Measurements from ENCODE around the gene NHP2.
"Not testable (repeated sequence)": the region's sequence is repeated elsewhere in the genome, so short reads cannot be mapped to it uniquely, and the experiment has no call there.

Gene NHP2

GRCh38 chr5:178153530-178154340 lies at the start of gene NHP2:
Gene NHP2, minus strand, starts transcription at chr5:178153885. Its CDS starts 68 bp downstream, at chr5:178153817.
- TF ChIP-seq, protein P1, sequence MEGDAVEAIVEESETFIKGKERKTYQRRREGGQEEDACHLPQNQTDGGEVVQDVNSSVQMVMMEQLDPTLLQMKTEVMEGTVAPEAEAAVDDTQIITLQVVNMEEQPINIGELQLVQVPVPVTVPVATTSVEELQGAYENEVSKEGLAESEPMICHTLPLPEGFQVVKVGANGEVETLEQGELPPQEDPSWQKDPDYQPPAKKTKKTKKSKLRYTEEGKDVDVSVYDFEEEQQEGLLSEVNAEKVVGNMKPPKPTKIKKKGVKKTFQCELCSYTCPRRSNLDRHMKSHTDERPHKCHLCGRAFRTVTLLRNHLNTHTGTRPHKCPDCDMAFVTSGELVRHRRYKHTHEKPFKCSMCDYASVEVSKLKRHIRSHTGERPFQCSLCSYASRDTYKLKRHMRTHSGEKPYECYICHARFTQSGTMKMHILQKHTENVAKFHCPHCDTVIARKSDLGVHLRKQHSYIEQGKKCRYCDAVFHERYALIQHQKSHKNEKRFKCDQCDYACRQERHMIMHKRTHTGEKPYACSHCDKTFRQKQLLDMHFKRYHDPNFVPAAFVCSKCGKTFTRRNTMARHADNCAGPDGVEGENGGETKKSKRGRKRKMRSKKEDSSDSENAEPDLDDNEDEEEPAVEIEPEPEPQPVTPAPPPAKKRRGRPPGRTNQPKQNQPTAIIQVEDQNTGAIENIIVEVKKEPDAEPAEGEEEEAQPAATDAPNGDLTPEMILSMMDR (IDR thresholded peaks at IDR 0.05; ENCODE audit: insufficient read depth, low read depth, low read length, missing control alignments): no peak
- peak; percentile 98 for DNase-seq (ENCODE audit: low read depth)
- H3K4me3 ChIP-seq (ENCODE audit: low read depth, low read length): peak within 1 kb of the TSS; percentile 86

- TF ChIP-seq, protein P1 (IDR thresholded peaks at IDR 0.05; ENCODE audit: insufficient read depth, low read depth, low read length, missing control alignments): no peak
- H3K4me3 ChIP-seq (ENCODE audit: low read depth, low read length): no peak overlapping the region
- no peak for DNase-seq (ENCODE audit: low read depth)
These were observed 48.9 kb upstream of the NHP2 start for GRCh38 chr5:178202541-178202940.

DNA sequence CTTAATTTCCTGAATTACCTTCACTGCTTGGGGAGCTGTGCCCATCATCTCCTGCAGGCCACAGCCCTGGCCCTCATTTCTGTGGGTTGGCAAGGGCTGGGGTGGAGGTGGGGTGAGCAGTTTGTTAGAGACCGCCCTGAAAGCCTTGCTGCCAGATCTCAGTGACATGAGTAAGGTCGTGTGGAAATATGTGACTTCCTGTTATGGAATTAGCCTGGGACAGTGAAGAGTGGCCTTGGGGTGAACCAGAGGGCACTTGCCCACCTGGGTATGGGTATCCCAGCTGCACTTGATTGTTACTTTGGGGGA lies 48.2 kb upstream of the NHP2 start:
- no peak overlapping the region for H3K4me3 ChIP-seq (ENCODE audit: low read depth, low read length)

GRCh38 chr5:178201221-178201926 lies 47.7 kb upstream of the NHP2 start:
- DNase-seq (ENCODE audit: low read depth): no peak
- TF ChIP-seq, protein P1 (IDR thresholded peaks at IDR 0.05; ENCODE audit: insufficient read depth, low read depth, low read length, missing control alignments): no peak

More for the DNA sequence above, 48.2 kb upstream of the NHP2 start:
- TF ChIP-seq, protein P1 (IDR thresholded peaks at IDR 0.05; ENCODE audit: insufficient read depth, low read depth, low read length, missing control alignments): no peak
- DNase-seq (ENCODE audit: low read depth): no peak

DNA sequence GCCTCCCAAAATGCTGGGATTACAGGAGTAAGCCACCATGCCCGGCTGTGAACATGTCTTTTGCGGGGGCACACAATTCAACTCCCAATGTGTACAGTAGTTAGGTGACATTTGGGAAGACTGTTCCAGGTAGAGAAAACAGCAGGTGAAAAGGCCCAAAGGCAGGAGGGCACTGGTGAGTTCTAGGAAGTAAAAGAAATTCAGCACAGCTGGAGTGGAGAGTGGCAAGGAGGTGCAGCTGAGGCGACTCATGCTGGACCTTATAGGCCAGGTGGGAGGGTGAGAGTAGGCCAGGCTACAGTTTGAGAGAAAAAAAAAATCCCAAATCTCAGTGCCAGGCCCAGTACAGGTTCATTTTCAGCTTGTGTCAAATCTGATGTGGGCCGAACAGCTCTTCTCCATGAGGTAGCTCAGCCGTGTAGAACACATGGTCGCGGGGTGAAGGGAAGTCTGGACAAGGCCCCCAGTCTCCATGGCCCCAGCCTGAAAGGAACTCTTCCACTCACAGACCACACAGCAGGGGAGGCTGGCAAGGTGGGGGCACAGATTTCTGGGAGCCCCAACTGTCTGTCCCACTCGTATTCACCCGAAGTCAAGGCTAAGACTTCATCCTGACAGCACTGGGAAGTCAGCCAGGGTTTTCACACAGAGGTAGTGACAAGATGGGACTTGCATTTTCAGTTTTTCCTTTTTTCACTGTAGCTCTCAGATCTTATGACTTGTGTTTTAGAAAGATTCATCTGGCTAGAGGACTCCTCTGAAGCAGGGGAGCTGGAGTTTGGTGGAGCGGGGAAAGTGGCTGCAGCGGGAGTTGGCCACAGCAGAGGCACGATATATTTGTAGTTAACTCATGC lies 46.1 kb upstream of the NHP2 start:
- TF ChIP-seq, protein P1 (IDR thresholded peaks at IDR 0.05; ENCODE audit: insufficient read depth, low read depth, low read length, missing control alignments): no peak
- no peak for DNase-seq (ENCODE audit: low read depth)

More at GRCh38 chr5:178201221-178201926, 47.7 kb upstream of the NHP2 start:
- no peak overlapping the region for H3K4me3 ChIP-seq (ENCODE audit: low read depth, low read length)

DNA sequence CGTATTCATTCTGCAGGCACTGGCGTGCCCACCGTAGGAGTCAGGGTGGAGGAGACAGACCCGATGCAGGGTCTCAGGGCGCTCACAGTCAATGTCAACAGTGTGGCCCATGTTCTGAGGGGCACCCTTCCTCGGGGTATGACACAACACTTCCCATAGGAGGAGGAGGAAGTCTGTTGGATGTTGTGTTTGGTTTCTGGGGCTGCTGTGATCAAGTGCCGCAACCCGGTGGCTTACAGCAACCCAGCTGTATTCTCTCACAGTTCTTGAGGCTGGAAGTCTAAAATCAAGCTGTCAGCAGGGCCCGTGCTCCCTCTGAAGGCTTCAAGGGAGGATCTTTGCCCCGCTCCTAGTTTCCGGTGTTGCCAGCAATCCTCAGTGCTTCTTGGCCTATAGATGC lies 45.0 kb upstream of the NHP2 start:
- no peak for DNase-seq (ENCODE audit: low read depth)
- H3K4me3 ChIP-seq (ENCODE audit: low read depth, low read length): no peak overlapping the region
- TF ChIP-seq, protein P1 (IDR thresholded peaks at IDR 0.05; ENCODE audit: insufficient read depth, low read depth, low read length, missing control alignments): no peak

More for the DNA sequence above, 46.1 kb upstream of the NHP2 start:
- no peak overlapping the region for H3K4me3 ChIP-seq (ENCODE audit: low read depth, low read length)

DNA sequence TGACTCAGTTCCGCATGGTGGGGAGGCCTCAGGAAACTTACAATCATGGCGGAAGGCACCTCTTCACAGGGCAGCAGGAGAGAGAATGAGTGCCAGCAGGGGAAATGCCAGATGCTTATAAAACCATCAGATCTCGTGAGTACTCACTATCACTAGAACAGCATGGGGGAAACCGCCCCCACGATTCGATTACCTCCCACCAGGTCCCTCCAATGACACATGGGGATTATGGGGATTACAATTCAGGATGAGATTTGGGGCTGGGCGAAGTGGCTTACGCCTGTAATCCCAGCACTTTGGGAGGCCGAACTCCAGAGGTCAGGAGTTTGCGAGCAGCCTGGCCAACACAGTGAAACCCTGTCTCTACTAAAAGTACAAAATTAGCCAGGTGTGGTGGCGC lies 44.5 kb upstream of the NHP2 start:
- not testable (repeated sequence) for H3K4me3 ChIP-seq (ENCODE audit: low read depth, low read length); DNase-seq (ENCODE audit: low read depth)
